HFFc6 (cell line): Measurements from ENCODE around the gene ATXN1. TPM values are rescaled to one million over a fixed set of nuclear protein-coding genes. Genes with fewer than 3 reads are reported as not detected.

Experiments
- DNase-seq: peaks from one replicate; pipeline ENCODE4 v3.0.0-alpha.2; 2018
- H3K27ac Mint-ChIP-seq: 2 replicates; pipeline ENCODE4 v1.8.0; 2020; ENCODE audit warnings: mild to moderate bottlenecking, mixed read lengths
- H3K27me3 Mint-ChIP-seq: 2 replicates; pipeline ENCODE4 v1.8.0; 2021; ENCODE audit warnings: mild to moderate bottlenecking, moderate library complexity, mixed read lengths; ENCODE audit not compliant: insufficient read depth
- H3K36me3 Mint-ChIP-seq: 2 replicates; pipeline ENCODE4 v1.8.0; 2021; ENCODE audit warnings: low read depth, mixed read lengths
- H3K4me1 Mint-ChIP-seq: 2 replicates; pipeline ENCODE4 v1.8.0; 2020; ENCODE audit warnings: low read depth, mixed read lengths
- H3K4me3 Mint-ChIP-seq: 2 replicates; pipeline ENCODE4 v1.8.0; 2020; ENCODE audit warnings: mild to moderate bottlenecking, moderate library complexity, mixed read lengths
- H3K9me3 Mint-ChIP-seq: 2 replicates; pipeline ENCODE4 v1.8.0; 2020; ENCODE audit warnings: mild to moderate bottlenecking, mixed read lengths
- total RNA-seq, 6 experiments: library from RNA; stranded (reverse); fragmentation: NEBNext Ultra II Directional; extraction: Animal tissue kit (Norgen Biotek cat#: 25700); gene quantifications; 2 replicates in 1 of 6; 3 replicates in 5 of 6; pipeline ENCODE4 v1.2.3, GENCODE V29; 2021
- TF ChIP-seq, protein P1 (sequence below): fragments of 200-600 bp; sonication (generic); IDR thresholded peaks from 2 replicates; pipeline ENCODE4 v1.5.0; 2021; ENCODE audit warnings: antibody characterized with exemption, mild to moderate bottlenecking

ATXN1 gene
- total RNA-seq, 6 experiments from 2014 or later: 28.2 to 41.5 (median 30.5) TPM

DNA sequence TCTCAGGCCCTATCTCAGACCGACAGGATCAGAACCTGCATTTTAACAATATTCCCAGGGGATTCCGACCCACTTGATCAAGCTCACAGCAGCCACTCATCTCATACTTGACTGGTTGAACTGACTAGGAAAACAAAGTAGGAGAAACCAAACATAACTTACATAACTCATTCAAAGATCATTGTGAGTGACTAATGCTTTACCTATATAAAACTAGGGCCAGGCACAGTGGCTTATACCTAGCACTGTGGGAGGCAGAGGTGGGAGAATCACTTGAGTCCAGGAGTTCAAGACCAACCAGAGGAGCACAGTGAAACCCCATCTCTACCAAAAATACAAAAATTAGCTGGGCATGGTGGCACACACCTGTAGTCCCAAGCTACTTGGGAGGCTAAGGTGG, 251.0 kb downstream of the ATXN1 start:
- Mint-ChIP-seq H3K4me1 (peaks cover 52% of the 10 kb centered on the region), H3K9me3 (no peaks in the 10 kb centered on the region), H3K27ac (peak overlapping the region; percentile 20; the same call in 1 of the 2 replicates), H3K4me3 (no peak overlapping the region), H3K27me3 (0 out of 2 replicates have a peak, but pooled peaks cover 1% of the 10 kb centered on the region), H3K36me3 (peaks cover 13% of the 10 kb centered on the region; the same call in 1 of the 2 replicates)
- DNase-seq: no peak
- TF ChIP-seq, protein P1, sequence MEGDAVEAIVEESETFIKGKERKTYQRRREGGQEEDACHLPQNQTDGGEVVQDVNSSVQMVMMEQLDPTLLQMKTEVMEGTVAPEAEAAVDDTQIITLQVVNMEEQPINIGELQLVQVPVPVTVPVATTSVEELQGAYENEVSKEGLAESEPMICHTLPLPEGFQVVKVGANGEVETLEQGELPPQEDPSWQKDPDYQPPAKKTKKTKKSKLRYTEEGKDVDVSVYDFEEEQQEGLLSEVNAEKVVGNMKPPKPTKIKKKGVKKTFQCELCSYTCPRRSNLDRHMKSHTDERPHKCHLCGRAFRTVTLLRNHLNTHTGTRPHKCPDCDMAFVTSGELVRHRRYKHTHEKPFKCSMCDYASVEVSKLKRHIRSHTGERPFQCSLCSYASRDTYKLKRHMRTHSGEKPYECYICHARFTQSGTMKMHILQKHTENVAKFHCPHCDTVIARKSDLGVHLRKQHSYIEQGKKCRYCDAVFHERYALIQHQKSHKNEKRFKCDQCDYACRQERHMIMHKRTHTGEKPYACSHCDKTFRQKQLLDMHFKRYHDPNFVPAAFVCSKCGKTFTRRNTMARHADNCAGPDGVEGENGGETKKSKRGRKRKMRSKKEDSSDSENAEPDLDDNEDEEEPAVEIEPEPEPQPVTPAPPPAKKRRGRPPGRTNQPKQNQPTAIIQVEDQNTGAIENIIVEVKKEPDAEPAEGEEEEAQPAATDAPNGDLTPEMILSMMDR: no peak

DNA sequence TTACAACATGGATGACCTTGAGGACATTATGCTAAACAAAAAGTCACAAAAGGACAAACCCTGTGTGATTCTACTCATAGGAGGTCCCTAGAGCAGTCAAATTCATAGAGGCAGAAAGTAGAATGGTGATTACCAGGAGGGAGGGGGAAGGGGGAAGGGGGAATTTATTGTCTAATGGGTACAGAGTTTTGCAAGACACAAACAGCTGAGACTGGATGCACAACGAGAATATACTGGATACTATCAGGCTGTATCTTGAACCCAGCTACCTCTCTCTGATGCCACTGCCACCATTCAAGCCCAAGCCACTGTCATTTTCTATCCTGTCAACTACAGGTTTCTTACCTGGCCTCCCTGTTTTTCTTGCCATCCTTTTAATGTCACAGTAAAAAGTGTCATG, 252.3 kb downstream of the ATXN1 start:
- no peak for DNase-seq
- Mint-ChIP-seq H3K27ac (no peak overlapping the region), H3K4me1 (peaks cover 48% of the 10 kb centered on the region), H3K36me3 (peaks cover 13% of the 10 kb centered on the region; the same call in 1 of the 2 replicates), H3K4me3 (no peak overlapping the region), H3K9me3 (no peaks in the 10 kb centered on the region), H3K27me3 (peaks cover 4% of the 10 kb centered on the region; the same call in 1 of the 2 replicates)
- TF ChIP-seq, protein P1: no peak

DNA sequence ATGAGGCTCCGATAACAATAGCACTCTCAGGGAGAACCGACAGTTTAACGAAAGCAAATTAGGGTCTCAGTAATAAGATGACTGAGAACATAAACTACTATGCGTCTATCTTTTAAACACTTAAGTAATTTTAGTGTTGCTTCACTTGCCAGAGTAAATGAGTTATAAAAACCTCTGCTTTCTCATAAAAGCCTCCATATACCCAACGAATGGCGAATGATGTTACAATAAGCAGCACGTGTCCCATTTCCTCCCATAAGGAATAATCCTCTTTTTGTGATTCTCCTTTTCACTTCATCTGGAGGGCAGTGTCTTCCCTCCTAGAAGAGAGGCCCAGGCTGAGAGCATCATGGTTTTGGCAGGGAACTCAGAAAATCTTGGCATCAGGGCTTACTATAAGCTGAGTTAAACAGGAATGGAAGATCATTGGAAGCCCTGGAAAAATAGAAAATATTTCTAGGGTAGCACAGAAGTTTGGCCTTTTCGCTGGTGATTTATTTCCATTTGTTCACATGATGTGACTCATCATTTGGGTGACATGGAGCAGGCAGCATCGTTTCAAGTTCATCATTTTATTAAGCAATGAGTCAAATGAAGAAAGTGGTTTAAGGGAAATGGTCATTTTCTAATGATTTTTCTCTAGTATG, 255.4 kb downstream of the ATXN1 start:
- 0 out of 2 replicates have a peak overlapping the region, but pooled peaks have one; percentile 13 for H3K4me3 Mint-ChIP-seq
- TF ChIP-seq, protein P1: no peak
- H3K27me3 Mint-ChIP-seq: peaks cover 4% of the 10 kb centered on the region; the same call in 1 of the 2 replicates
- peaks cover 9% of the 10 kb centered on the region; the same call in 1 of the 2 replicates for H3K36me3 Mint-ChIP-seq
- peak; percentile 61 for DNase-seq
- no peaks in the 10 kb centered on the region for H3K9me3 Mint-ChIP-seq
- peak overlapping the region; percentile 51 for H3K27ac Mint-ChIP-seq
- H3K4me1 Mint-ChIP-seq: peaks cover 38% of the 10 kb centered on the region

DNA sequence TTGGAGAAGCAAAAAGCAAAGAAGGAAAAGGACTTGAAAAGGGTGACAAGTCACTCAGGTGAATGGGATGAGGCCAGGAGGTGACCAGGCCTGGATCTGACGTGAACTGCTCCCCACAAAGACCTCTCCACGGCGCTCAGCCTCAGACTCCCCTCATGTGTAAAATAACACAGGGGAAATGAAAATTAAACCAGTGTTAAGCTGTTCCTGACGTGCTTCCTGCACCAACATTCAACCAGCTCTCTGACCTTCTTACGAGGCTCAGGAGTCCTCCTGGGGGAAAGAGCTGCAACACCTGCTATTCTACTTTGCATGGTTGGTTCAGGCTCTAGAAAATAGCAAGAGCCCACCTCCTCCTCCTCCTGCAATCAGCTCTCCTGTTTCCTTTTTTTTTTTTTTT, 256.7 kb downstream of the ATXN1 start:
- H3K27ac Mint-ChIP-seq: no peak overlapping the region
- TF ChIP-seq, protein P1: no peak
- H3K4me1 Mint-ChIP-seq: peaks cover 37% of the 10 kb centered on the region
- H3K9me3 Mint-ChIP-seq: no peaks in the 10 kb centered on the region
- peaks cover 3% of the 10 kb centered on the region; the same call in 1 of the 2 replicates for H3K27me3 Mint-ChIP-seq
- no peak overlapping the region for H3K4me3 Mint-ChIP-seq
- DNase-seq: no peak
- H3K36me3 Mint-ChIP-seq: peaks cover 3% of the 10 kb centered on the region; the same call in 1 of the 2 replicates

DNA sequence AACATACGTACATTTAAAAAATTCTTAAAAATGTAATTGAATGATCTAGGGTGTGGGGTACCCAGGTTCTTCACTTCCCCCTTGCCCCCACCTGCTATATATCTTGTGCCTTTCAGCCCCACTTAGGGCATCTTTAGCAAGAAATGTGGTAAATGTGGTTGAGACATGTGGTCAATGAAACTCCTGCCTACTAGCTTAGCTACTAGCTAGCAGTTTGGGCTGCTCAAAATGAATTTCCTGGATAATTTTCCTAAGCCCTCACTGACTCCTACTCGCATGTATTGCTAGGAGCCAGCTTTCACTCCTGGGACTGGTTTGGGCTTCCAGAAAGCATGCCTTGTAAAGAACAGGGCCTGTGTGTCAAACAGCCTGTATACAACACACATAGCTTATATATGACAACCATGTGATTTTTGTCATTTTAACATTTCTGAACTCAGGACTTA, 257.3 kb downstream of the ATXN1 start:
- Mint-ChIP-seq H3K36me3 (peaks cover 4% of the 10 kb centered on the region; the same call in 1 of the 2 replicates), H3K9me3 (no peaks in the 10 kb centered on the region), H3K4me3 (no peak overlapping the region), H3K27me3 (peaks cover 5% of the 10 kb centered on the region; the same call in 1 of the 2 replicates), H3K27ac (no peak overlapping the region), H3K4me1 (peaks cover 38% of the 10 kb centered on the region)
- TF ChIP-seq, protein P1: no peak
- no peak for DNase-seq
